ENCODE measurements around the gene ERBIN. TPM values are rescaled to one million over a fixed set of nuclear protein-coding genes. Genes with fewer than 3 reads are reported as not detected.
"Not testable (repeated sequence)": the region's sequence is repeated elsewhere in the genome, so short reads cannot be mapped to it uniquely, and the experiment has no call there.

ERBIN gene, protein sequence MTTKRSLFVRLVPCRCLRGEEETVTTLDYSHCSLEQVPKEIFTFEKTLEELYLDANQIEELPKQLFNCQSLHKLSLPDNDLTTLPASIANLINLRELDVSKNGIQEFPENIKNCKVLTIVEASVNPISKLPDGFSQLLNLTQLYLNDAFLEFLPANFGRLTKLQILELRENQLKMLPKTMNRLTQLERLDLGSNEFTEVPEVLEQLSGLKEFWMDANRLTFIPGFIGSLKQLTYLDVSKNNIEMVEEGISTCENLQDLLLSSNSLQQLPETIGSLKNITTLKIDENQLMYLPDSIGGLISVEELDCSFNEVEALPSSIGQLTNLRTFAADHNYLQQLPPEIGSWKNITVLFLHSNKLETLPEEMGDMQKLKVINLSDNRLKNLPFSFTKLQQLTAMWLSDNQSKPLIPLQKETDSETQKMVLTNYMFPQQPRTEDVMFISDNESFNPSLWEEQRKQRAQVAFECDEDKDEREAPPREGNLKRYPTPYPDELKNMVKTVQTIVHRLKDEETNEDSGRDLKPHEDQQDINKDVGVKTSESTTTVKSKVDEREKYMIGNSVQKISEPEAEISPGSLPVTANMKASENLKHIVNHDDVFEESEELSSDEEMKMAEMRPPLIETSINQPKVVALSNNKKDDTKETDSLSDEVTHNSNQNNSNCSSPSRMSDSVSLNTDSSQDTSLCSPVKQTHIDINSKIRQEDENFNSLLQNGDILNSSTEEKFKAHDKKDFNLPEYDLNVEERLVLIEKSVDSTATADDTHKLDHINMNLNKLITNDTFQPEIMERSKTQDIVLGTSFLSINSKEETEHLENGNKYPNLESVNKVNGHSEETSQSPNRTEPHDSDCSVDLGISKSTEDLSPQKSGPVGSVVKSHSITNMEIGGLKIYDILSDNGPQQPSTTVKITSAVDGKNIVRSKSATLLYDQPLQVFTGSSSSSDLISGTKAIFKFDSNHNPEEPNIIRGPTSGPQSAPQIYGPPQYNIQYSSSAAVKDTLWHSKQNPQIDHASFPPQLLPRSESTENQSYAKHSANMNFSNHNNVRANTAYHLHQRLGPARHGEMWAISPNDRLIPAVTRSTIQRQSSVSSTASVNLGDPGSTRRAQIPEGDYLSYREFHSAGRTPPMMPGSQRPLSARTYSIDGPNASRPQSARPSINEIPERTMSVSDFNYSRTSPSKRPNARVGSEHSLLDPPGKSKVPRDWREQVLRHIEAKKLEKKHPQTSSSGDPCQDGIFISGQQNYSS (N-terminal part only)
- 10 to 100 TPM; 27.4 to 62.6 (median 48.6) TPM for total RNA-seq

DNA sequence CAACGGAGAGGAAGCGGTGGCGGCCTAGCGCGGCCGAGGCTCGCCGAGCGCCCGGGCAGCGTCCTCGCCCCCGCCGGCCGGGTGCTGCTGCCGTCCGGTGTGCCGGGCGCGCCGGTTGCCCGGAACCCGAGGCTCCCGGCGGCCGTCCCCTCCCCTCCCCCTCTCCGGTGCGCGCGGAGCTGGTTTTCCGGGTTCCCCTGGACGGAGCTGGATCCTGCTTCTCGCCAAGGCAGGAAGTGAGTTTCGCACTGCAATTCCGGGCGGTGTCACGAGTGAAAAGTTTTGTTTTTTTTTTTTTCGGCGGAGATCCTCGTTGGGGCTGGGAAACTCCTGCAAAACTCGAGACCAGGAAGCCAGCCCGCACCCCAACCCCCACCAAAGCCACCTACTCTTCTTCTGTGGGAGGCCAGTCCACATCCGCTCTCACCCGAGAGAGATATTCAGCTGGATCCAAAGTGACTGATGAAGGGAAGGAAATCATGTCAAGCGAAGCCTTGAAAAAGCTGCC lies at the start of gene ERBIN:
TSS of gene ERBIN (plus strand) at position 300 of the 508 bp plus-strand sequence. CDS start 66,144 bp downstream, outside the sequence.
- Histone ChIP-seq H3K4me3 (peak within 1 kb of the TSS; percentile 68 to 95 (median 87)), H3K27me3 (no peaks in the 10 kb centered on the region), H3K4me1 (peaks cover 0 to 38% (median 15%) of the 10 kb centered on the region in 3 donors), H3K27ac (peak within 1 kb of the TSS; percentile 98 to 100 (median 99)), H3K9me3 (no peaks in the 10 kb centered on the region), H3K36me3 (no peaks in the 10 kb centered on the region)
- TF ChIP-seq, protein P1, sequence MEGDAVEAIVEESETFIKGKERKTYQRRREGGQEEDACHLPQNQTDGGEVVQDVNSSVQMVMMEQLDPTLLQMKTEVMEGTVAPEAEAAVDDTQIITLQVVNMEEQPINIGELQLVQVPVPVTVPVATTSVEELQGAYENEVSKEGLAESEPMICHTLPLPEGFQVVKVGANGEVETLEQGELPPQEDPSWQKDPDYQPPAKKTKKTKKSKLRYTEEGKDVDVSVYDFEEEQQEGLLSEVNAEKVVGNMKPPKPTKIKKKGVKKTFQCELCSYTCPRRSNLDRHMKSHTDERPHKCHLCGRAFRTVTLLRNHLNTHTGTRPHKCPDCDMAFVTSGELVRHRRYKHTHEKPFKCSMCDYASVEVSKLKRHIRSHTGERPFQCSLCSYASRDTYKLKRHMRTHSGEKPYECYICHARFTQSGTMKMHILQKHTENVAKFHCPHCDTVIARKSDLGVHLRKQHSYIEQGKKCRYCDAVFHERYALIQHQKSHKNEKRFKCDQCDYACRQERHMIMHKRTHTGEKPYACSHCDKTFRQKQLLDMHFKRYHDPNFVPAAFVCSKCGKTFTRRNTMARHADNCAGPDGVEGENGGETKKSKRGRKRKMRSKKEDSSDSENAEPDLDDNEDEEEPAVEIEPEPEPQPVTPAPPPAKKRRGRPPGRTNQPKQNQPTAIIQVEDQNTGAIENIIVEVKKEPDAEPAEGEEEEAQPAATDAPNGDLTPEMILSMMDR (IDR thresholded peaks at IDR 0.05), result no peak
- TF ChIP-seq POLR2A (IDR thresholded peaks at IDR 0.05), result peak in 2 of 4 donors; percentile 56 to 73
- WGBS, 2 donors, result 0 to 3% methylated on average over 11 to 15 of the region's 45 CpGs
- intact Hi-C loops (cut with DNase I), result loop anchor here (10.0 kb wide), 1 partner anchor 218 kb away; the partner anchor contains the start of gene SREK1
- peak; percentile 24 for DNase-seq

DNA sequence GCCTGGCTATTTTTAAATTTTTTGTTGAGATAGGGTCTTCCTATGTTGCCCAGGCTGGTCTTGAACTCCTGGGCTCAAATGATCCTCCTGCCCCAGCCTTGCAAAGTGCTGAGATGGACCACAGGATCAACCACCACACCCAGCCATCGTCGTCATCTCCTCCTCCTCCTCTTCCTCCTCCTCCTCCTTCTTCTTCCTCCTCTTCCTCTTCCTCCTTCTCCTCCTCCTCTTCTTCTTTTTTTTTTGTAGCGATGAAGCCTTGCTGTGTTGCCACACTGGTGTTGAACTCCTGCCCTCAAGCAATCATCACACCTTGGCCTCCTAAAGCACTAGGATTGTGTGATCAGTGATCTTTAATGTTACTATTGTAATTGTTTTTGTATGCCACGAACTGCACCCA lies 49.4 kb upstream of the ERBIN start:
- H3K36me3 ChIP-seq, result no peaks in the 10 kb centered on the region
- intact Hi-C loops (cut with DNase I), result no loop called here
- no peaks in the 10 kb centered on the region for H3K4me1 ChIP-seq
- 77 to 82% methylated on average over 4 of the region's 4 CpGs for WGBS, 2 donors
- H3K4me3 ChIP-seq, result no peak overlapping the region
- H3K27me3 ChIP-seq, result no peaks in the 10 kb centered on the region
- H3K9me3 ChIP-seq, result peaks cover 0 to 7% (median 0%) of the 10 kb centered on the region in 3 donors
- DNase-seq, result no peak
- TF ChIP-seq, protein P1 (IDR thresholded peaks at IDR 0.05), result no peak
- TF ChIP-seq POLR2A (IDR thresholded peaks at IDR 0.05), result no peak
- no peak overlapping the region for H3K27ac ChIP-seq

DNA sequence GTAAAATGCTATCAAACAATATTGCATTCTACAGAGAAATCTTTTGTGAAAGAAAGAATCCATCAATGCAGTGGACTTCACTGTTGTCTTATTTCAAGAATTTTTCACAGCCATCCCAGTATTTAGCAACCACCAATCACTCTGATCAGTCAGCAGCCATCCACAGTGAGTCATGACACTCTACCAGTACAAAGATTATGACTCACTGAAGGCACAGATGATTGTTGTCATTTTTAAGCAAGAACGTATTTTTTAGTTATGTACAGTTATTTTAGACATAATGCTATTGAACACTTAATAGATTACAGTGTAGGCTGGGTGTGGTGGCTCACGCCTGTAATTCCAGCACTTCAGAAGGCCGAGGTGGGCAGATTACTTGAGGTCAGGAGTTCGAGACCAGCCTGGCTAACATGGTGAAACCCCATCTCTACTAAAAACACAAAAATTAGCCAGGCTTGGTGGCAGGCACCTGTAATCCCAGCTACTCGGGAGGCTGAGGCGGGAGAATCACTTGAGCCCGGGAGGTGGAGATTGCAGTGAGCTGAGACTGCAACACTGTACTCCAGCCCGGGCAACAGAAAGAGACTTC lies 46.6 kb upstream of the ERBIN start:
- H3K36me3 ChIP-seq; H3K27ac ChIP-seq; H3K4me1 ChIP-seq; H3K9me3 ChIP-seq; intact Hi-C loops (cut with DNase I); DNase-seq; H3K4me3 ChIP-seq; H3K27me3 ChIP-seq: not testable (repeated sequence)
- WGBS, 2 donors, result 64 to 65% methylated on average over 8 of the region's 8 CpGs

DNA sequence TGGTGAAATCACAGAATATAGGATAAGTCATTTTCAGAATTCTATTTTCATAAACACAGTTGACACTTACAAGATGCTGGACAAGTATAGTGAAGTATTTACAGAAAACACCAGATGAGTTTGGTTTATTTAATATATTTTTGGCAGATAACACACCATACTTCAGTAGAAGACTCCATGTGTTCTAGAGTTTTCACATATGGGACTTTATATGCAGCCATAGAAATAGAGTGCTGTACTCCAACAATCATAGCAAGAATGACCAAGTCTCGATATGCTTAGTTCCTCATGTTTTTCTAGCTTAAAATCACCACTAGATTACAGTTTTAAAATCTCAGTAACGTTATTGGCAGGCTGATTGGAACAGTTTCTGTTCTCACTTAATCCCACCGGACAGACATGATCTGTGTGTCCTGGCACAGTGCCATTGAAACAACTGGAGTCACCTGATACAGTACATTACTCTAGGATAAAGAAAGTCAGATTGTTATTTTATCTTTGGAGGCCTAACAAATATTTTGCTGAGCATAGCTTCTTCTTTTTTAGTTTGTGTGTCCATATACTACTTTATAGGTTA lies 45.8 kb upstream of the ERBIN start:
- TF ChIP-seq POLR2A (IDR thresholded peaks at IDR 0.05), result no peak
- TF ChIP-seq, protein P1 (IDR thresholded peaks at IDR 0.05), result no peak
- no peak for DNase-seq
- Histone ChIP-seq H3K4me3 (no peak overlapping the region), H3K27me3 (no peaks in the 10 kb centered on the region), H3K27ac (no peak overlapping the region), H3K9me3 (peaks cover 0 to 7% (median 0%) of the 10 kb centered on the region in 3 donors), H3K4me1 (no peaks in the 10 kb centered on the region), H3K36me3 (no peaks in the 10 kb centered on the region)
- WGBS, 2 donors, result 19 to 29% methylated on average over 3 of the region's 3 CpGs
- intact Hi-C loops (cut with DNase I), result no loop called here

Data from esophagus squamous epithelium (tissue), 5 donors.